NCI-H2196 treated with DMSO at 0.1 percent for 48 hours (cell line): ENCODE results near the gene CADPS.

Experiments used
- DNase-seq: peaks from one replicate; lab custom pipeline; 2025; ENCODE audit not compliant: unreplicated experiment; lab: John Stamatoyannopoulos, UW

CADPS gene

GRCh38 chr3:62874711-62875557 is at the start of gene CADPS:
Gene CADPS (minus strand): TSS chr3:62875416. CDS start chr3:62875029, 387 bp downstream.
- no peak for DNase-seq

- DNase-seq = no peak
Measured at GRCh38 chr3:62923066-62923465, 47.9 kb upstream of the CADPS start.

- DNase-seq = no peak
Measured at GRCh38 chr3:62922326-62922725, 47.1 kb upstream of the CADPS start.

GRCh38 chr3:62920466-62920784 is 45.2 kb upstream of the CADPS start:
- DNase-seq = no peak

- DNase-seq = no peak
Measured at GRCh38 chr3:62919784-62920465, 44.7 kb upstream of the CADPS start.

- no peak for DNase-seq
Measured at GRCh38 chr3:62918777-62919176, 43.6 kb upstream of the CADPS start.

- DNase-seq = no peak
Measured at GRCh38 chr3:62918131-62918530, 42.9 kb upstream of the CADPS start.

GRCh38 chr3:62911526-62911925 is 36.3 kb upstream of the CADPS start:
- no peak for DNase-seq

GRCh38 chr3:62905331-62905730 is 30.1 kb upstream of the CADPS start:
- DNase-seq = no peak

- DNase-seq = no peak
Measured at GRCh38 chr3:62898530-62899496, 23.6 kb upstream of the CADPS start.

- DNase-seq = no peak
Measured at GRCh38 chr3:62895901-62896300, 20.7 kb upstream of the CADPS start.

GRCh38 chr3:62892951-62893350 is 17.7 kb upstream of the CADPS start:
- no peak for DNase-seq

GRCh38 chr3:62892045-62892444 is 16.8 kb upstream of the CADPS start:
- DNase-seq = no peak

- no peak for DNase-seq
Measured at GRCh38 chr3:62888778-62889177, 13.6 kb upstream of the CADPS start.

- DNase-seq = no peak
Measured at GRCh38 chr3:62888180-62888579, 13.0 kb upstream of the CADPS start.

GRCh38 chr3:62885136-62885535 is 9.9 kb upstream of the CADPS start:
- DNase-seq = no peak

- no peak for DNase-seq
Measured at GRCh38 chr3:62884096-62884870, 9.1 kb upstream of the CADPS start.

GRCh38 chr3:62882676-62883200 is 7.5 kb upstream of the CADPS start:
- no peak for DNase-seq

GRCh38 chr3:62876064-62876463 is 848 bp upstream of the CADPS start:
- DNase-seq = no peak

- no peak for DNase-seq
Measured at GRCh38 chr3:62875558-62876002, 364 bp upstream of the CADPS start.
